NT2/D1 (cell line): ENCODE measurements around the gene PTPRT.

Experiments
- SUZ12 ChIP-seq: IDR thresholded peaks from 2 replicates; pipeline ENCODE4 v1.6.1; 2011; ENCODE audit not compliant: insufficient read length, insufficient read depth; ENCODE audit errors: extremely low read depth
- YY1 ChIP-seq: IDR thresholded peaks from 2 replicates; pipeline ENCODE4 v1.6.1; 2011; ENCODE audit not compliant: insufficient read length, insufficient read depth
- ZNF274 ChIP-seq: IDR thresholded peaks from 2 replicates; pipeline ENCODE4 v1.6.1; 2011; ENCODE audit warnings: mild to moderate bottlenecking, low read depth, low read length

GRCh38 chr20:42741906-42742305 is 447.8 kb downstream of the PTPRT start:
- TF ChIP-seq ZNF274 (no peak), SUZ12 (no peak), YY1 (no peak)
